ENCODE results near the gene LEFTY1.
"Not testable (repeated sequence)": the region's sequence is repeated elsewhere in the genome, so short reads cannot be mapped to it uniquely, and the experiment has no call there.

LEFTY1 gene

DNA sequence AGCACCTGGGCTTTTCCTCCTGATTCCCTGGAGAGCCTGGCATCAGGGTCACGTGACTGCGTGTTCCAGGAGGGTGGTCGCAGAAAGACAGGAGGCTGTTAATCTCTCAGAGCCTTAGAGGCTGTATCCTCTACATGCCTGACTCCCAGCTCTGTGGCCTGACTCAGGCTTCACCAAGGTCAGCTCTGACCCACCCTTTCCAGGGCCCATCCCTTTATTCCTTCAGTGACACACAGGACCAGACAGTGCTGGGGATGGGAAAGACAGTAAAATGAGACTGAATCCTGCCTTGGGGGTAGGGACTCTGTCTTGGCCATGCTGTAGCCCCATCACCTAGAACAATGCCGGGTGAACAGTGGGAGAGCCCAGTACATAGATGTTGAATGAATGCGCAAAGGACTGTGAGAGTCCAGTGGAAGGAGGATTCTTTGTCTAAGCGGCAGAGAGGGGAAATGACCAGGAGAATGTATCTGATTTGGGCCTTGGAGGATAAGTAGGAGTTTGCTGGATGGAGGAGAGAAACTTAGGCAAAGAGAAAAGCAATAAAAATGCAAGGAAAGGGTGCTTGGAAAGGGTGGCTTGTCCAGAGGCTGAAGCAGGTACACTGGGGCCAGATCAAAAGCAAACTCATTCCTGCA is 46.0 kb downstream of the LEFTY1 start:
- H3K27me3 ChIP-seq (ENCODE audit: low read depth, low read length): no peaks in the 10 kb centered on the region
- H3K36me3 ChIP-seq (ENCODE audit: control insufficient read depth in 1 of 2, insufficient read depth in 2 of 2, low read length in 2 of 2): peaks cover 63 to 80% of the 10 kb centered on the region in 2 donors
- H3K9me3 ChIP-seq (ENCODE audit: control insufficient read depth in 1 of 2, low read length in 2 of 2): no peaks in the 10 kb centered on the region
- H3K27ac ChIP-seq (ENCODE audit: low read length): no peak overlapping the region
- H3K4me1 ChIP-seq (ENCODE audit: control insufficient read depth in 1 of 2, insufficient read depth in 2 of 2, low read length in 2 of 2): peaks cover under 1 to 11% of the 10 kb centered on the region in 2 donors
- H3K4me3 ChIP-seq (ENCODE audit: low read depth in 1 of 2, low read length in 2 of 2): no peak overlapping the region

DNA sequence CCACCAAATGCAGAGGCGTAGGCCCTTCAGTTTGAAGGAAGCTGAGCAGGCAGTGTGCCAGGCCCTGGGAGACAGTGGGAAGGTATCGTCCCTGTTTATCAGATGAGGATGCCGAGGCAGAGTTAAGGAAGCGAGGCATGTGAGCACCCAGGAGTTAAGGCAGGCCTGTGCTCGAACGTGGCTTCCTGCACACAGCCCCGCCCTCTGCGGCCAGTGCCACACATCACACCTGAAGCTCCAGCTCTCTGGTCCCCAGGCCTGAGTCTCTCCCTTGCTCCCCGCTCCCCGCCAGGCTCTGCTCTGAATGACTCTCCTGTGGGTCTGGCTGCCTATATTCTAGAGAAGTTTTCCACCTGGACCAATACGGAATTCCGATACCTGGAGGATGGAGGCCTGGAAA is 46.9 kb downstream of the LEFTY1 start:
- Histone ChIP-seq H3K4me3 (ENCODE audit: low read depth in 1 of 2, low read length in 2 of 2) (no peak overlapping the region), H3K27me3 (ENCODE audit: low read depth, low read length) (no peaks in the 10 kb centered on the region), H3K4me1 (ENCODE audit: control insufficient read depth in 1 of 2, insufficient read depth in 2 of 2, low read length in 2 of 2) (peaks cover 0 to 11% of the 10 kb centered on the region in 2 donors), H3K9me3 (ENCODE audit: control insufficient read depth in 1 of 2, low read length in 2 of 2) (no peaks in the 10 kb centered on the region), H3K27ac (ENCODE audit: low read length) (no peak overlapping the region), H3K36me3 (ENCODE audit: control insufficient read depth in 1 of 2, insufficient read depth in 2 of 2, low read length in 2 of 2) (peaks cover 57 to 74% of the 10 kb centered on the region in 2 donors)

DNA sequence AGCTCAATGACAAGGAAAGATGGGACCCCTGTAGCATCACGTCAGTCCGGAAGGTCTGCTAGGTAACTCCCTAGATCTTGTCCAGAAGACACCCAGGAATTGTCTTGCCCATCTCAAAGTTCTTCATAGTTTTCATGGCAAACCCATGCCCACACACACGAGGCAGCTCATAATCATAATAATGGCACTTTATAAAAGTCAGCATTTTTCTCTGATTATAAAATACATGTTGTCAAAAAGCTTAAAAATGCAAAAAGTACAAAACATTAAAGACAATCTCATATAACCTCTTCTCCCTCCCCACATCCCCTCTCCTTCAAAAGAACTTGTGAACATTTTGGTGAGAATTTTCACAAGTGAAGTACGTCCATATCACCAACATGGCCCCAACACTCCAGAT is 48.2 kb downstream of the LEFTY1 start:
- Histone ChIP-seq H3K27me3 (ENCODE audit: low read depth, low read length) (no peaks in the 10 kb centered on the region), H3K27ac (ENCODE audit: low read length) (no peak overlapping the region), H3K4me1 (ENCODE audit: control insufficient read depth in 1 of 2, insufficient read depth in 2 of 2, low read length in 2 of 2) (peaks cover 0 to 13% of the 10 kb centered on the region in 2 donors), H3K4me3 (ENCODE audit: low read depth in 1 of 2, low read length in 2 of 2) (no peak overlapping the region), H3K36me3 (ENCODE audit: control insufficient read depth in 1 of 2, insufficient read depth in 2 of 2, low read length in 2 of 2) (peaks cover 44 to 63% of the 10 kb centered on the region in 2 donors), H3K9me3 (ENCODE audit: control insufficient read depth in 1 of 2, low read length in 2 of 2) (no peaks in the 10 kb centered on the region)

DNA sequence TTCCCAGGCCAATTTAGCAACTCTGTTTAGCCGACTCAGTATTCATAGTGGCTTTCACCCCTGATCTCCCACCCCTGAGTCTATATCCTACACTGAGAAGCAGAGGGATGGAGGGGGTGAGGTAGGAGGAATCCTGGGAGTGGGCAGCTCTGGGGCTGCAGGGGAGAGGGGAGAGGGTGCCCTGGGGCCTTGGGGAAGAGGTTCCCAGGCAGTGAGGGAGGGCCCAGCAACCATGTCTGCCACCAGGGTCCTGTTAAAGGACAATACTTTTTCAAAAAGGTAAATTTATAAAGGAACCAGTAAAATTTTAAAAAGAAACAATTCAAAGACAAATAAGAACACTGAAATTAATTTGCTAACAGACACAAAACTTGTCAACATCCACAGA is 48.7 kb downstream of the LEFTY1 start:
- Histone ChIP-seq H3K27ac (ENCODE audit: low read length) (no peak overlapping the region), H3K36me3 (ENCODE audit: control insufficient read depth in 1 of 2, insufficient read depth in 2 of 2, low read length in 2 of 2) (peaks cover 44 to 61% of the 10 kb centered on the region in 2 donors), H3K27me3 (ENCODE audit: low read depth, low read length) (no peaks in the 10 kb centered on the region), H3K4me3 (ENCODE audit: low read depth in 1 of 2, low read length in 2 of 2) (no peak overlapping the region), H3K9me3 (ENCODE audit: control insufficient read depth in 1 of 2, low read length in 2 of 2) (no peaks in the 10 kb centered on the region), H3K4me1 (ENCODE audit: control insufficient read depth in 1 of 2, insufficient read depth in 2 of 2, low read length in 2 of 2) (peaks cover 0 to 12% of the 10 kb centered on the region in 2 donors)

DNA sequence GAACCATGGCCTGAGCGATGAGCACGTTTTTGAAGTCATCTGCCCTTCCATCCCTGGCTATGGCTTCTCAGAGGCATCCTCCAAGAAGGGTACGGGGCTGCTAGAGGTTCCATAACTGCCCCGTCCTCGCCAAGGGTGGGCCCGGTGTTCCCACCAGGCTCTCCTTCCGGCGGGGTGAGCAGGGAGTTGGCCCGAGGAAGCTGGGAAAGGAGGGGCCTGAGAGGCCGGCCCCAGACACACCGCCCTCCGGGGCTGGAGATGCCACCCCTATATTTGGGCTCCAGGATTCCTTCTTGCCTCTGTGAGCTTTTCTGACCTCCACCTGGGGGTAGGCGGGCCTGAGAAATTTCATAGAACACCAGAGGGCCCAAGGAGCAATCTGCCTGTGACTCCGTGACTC is 50.2 kb downstream of the LEFTY1 start:
- no peaks in the 10 kb centered on the region for H3K27me3 ChIP-seq (ENCODE audit: low read depth, low read length)
- H3K27ac ChIP-seq (ENCODE audit: low read length): no peak overlapping the region
- peaks cover 0 to 20% of the 10 kb centered on the region in 2 donors for H3K4me1 ChIP-seq (ENCODE audit: control insufficient read depth in 1 of 2, insufficient read depth in 2 of 2, low read length in 2 of 2)
- no peak overlapping the region for H3K4me3 ChIP-seq (ENCODE audit: low read depth in 1 of 2, low read length in 2 of 2)
- H3K9me3 ChIP-seq (ENCODE audit: control insufficient read depth in 1 of 2, low read length in 2 of 2): no peaks in the 10 kb centered on the region
- peaks cover 33 to 49% of the 10 kb centered on the region in 2 donors for H3K36me3 ChIP-seq (ENCODE audit: control insufficient read depth in 1 of 2, insufficient read depth in 2 of 2, low read length in 2 of 2)

DNA sequence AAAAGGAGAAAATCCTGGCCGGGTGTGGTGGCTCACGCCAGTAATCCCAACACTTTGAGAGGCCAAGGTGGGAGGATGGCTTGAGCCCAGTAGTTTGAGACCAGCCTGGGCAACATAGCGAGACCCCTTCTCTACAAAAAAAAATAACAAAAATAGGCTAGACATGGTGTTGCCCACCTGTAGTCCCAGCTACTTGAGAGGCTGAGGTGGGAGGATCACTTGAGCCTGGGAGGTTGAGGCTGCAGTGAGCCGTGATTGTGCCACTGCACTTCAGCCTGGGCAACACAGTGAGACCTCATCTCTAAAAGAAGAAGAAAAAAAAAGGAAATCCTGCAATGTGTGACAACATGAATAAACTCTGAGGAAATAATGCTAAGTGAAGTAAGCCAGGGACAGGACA is 52.6 kb downstream of the LEFTY1 start:
- not testable (repeated sequence) for H3K27ac ChIP-seq (ENCODE audit: low read length); H3K4me3 ChIP-seq (ENCODE audit: low read depth in 1 of 2, low read length in 2 of 2); H3K27me3 ChIP-seq (ENCODE audit: low read depth, low read length); H3K9me3 ChIP-seq (ENCODE audit: control insufficient read depth in 1 of 2, low read length in 2 of 2)
- Histone ChIP-seq H3K4me1 (ENCODE audit: control insufficient read depth in 1 of 2, insufficient read depth in 2 of 2, low read length in 2 of 2) (peaks cover 0 to 20% of the 10 kb centered on the region in 2 donors), H3K36me3 (ENCODE audit: control insufficient read depth in 1 of 2, insufficient read depth in 2 of 2, low read length in 2 of 2) (peaks cover 28 to 50% of the 10 kb centered on the region in 2 donors)
